ELF-1 (cell line): ENCODE data around the gene GNA14.
"Not testable (repeated sequence)": the region's sequence is repeated elsewhere in the genome, so short reads cannot be mapped to it uniquely, and the experiment has no call there.

Experiments
- DNase-seq: peaks from one replicate; pipeline ENCODE4 v3.0.0-alpha.2; 2016; ENCODE audit warnings: low read depth, low spot score

Gene GNA14

DNA sequence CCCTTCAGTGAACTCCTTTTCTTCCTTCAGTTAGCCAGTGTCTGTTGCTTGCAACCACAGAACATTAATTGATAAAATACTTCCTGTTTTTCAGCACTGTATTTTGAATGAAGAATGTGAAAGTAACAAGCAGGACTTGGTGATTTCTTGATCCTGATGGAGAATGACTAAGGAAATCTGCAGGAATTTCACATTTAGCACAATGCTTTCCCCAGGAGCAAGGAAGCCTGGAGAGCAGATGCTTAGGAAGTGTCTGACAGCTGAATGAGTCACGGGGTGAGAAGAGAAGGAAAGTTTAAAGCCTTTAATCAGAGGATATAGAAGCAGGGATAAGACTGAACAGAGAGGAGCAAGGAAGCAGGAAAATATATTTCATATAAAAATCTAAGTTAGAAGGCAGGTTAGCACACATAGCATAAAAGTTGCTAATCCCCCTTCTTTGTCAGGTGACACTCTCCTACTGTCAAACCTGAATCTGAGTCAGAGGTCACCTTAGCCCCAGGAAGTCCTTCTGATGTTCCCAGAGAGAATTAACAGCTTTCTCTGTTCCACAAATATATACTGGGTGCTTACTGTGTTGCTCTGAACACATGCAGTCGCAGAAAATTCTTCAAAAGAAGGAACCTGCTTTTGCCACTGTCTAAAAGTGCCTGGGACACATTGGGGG is 59.7 kb downstream of the GNA14 start:
- DNase-seq = peak; percentile 23

GRCh38 chr9:77587851-77588250 is 60.3 kb downstream of the GNA14 start:
- no peak for DNase-seq

- DNase-seq = no peak
Measured at GRCh38 chr9:77587042-77587441, 61.1 kb downstream of the GNA14 start.

GRCh38 chr9:77586591-77586990 is 61.5 kb downstream of the GNA14 start:
- no peak for DNase-seq

DNA sequence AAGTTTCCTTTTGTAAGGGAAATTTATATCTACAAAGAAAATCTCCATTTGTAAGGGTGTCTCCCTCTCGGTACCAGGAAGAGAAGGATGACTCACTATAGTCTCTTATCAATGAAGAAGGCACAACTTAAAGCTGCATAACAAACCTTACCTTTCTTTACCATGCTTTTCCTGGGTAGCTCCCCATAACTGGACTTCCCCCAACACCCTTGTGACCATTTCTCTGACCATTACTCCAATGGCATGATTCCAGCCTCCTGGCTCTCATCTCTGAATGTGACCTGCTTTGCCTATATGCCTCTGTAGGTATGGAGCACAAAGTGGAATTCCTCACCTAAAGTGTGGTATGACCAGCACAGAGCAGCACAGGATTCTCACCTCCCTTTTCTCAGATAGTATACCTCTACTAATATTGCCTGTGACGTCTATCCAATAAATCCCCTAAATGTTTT is 62.8 kb downstream of the GNA14 start:
- DNase-seq = peak; percentile 26

- DNase-seq = not testable (repeated sequence)
Measured at GRCh38 chr9:77584927-77585326, 63.2 kb downstream of the GNA14 start.

GRCh38 chr9:77582961-77583576 is 65.1 kb downstream of the GNA14 start:
- no peak for DNase-seq

DNA sequence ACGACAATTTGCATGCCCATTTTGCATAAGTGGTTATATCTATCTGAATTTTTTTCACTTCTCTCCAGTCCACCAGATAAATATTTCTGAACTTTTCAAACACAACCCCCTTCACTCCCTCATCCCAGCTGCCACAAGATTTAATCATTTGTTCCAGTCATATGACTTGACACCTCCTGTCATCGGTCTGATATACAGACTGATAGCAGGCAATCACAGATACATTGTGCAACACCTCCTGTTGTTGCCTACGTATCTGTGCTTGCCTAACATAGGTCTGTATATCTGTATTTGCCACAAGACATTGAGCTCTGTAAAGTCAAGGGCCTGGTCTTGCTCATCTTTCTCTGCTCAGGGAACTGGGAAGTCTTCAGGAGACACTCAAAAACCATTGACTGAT is 65.6 kb downstream of the GNA14 start:
- DNase-seq = no peak

- no peak for DNase-seq
Measured at GRCh38 chr9:77575785-77576184, 72.3 kb downstream of the GNA14 start.

GRCh38 chr9:77569335-77569734 is 78.8 kb downstream of the GNA14 start:
- DNase-seq = no peak

- DNase-seq = no peak
Measured at GRCh38 chr9:77563174-77563573, 84.9 kb downstream of the GNA14 start.

- DNase-seq = no peak
Measured at GRCh38 chr9:77562019-77562748, 85.9 kb downstream of the GNA14 start.

DNA sequence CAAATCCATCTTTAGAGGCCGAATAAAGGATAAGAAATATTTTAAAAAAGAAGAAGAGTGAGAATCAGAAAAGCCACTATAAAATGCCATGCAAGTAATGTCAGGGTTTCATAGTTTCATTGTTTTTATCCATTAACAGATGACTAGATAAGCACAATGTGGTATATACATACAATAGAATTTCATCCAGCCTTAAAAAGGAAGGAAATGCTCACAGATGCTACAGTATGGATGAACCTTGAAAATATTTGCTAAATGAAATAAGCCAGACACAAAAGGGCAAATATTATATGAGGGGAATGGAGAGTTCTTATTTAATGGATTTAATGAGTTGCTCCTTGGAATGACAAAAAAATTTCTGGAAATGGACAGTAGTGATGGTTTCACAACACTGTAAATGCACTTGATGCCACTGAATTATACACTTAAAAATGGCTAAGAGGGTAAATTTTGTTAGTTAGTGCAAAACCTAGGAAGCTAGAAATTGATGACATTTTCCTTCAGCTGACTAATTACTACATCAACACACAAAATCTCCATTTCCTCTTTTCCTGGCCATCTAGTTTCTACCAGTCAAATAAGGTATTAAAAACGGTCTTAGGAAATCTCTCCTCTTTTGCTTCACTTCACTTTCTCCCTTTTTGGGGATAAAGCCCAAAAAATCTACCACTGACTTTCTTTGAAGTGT is 86.6 kb downstream of the GNA14 start:
- no peak for DNase-seq

DNA sequence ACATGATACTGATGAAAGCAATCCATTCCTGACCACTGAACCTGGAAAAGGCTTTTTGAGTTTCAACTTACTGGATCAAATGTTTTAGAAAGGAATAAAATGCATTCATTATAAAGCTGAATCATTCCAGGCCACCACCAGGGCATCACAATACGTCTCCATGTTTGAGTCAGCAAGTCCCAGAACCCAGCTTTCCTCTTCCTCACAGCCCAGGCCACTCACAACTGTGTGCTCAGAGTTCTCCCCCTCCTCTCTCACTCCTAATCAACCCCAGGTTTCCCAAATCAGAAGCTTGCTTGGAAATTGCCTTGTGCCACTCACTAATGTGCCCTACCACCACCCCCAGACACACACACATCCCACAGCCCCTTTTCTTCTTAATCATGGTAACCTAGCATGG is 91.7 kb downstream of the GNA14 start:
- DNase-seq = no peak

DNA sequence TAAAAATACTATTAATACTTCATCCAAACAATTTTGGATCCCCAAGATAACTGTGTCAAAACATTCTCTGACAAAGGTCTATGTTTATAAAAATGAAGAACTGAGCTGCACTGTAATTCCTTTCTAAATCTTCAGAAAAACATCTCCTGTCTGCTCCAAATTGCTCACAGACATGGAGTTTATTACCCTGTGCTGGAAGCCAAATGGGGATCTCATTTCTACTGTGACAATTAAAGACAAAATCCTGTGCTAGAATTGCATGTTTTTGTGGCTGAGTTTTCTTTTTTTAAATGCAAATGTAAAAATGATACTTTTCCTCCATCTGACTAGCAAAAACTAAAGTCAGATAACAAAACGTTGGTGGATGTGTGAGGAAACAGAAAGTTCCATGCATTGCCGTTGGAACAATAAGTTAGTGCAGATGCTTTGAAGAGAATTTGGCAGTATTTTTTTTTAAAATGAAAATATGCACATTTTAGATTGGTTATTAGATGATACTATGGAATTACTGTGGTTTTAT is 93.5 kb downstream of the GNA14 start:
- no peak for DNase-seq

GRCh38 chr9:77547106-77547730 is 100.9 kb downstream of the GNA14 start:
- no peak for DNase-seq

DNA sequence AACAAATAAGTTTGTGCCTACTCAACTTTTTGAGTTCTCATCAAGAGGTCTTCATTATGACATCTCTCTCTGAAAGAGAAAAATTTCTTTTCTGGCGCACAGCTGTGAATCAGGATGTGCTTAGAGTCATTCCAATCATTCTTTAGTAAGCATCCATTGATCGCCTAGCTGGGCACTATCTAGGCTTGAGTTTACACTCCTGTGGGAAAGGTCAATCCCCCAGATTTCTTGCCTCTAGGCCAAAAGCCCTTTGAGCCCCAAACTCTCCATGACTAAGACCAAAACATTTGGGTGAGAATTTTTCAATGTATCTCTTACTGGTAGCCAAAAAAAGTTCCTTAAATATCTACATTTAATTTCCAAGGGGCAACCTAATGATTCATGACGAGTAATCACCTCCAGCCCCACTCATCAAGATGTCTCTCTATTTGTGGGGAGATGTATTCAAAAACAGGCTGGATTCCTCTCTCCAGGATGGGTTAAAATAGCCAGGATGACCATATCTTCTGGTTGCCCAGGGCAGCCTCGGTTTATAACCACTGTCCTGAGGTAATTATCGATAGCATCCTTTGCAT is 101.7 kb downstream of the GNA14 start:
- no peak for DNase-seq

GRCh38 chr9:77544546-77544945 is 103.6 kb downstream of the GNA14 start:
- no peak for DNase-seq

GRCh38 chr9:77543131-77543822 is 104.8 kb downstream of the GNA14 start:
- DNase-seq = peak; percentile 78

DNA sequence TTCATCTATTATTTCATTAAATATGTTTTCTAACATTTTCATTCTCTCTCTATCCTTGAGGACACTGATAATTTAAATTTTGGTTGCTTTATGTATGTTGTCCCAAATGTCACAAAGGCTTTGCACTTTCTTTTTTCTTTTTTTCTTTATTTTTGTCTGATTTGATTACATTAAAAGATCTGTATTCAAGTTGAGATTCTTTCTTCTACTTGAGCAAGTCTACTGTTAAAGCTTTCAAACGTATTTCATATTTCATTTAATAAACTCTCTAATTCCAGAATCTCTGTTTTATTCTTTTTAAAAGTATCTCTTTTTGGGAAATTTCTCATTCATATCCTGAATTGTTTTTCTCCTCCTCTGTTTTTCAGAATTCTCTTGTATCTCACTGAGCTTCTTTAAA is 106.5 kb downstream of the GNA14 start:
- no peak for DNase-seq

DNA sequence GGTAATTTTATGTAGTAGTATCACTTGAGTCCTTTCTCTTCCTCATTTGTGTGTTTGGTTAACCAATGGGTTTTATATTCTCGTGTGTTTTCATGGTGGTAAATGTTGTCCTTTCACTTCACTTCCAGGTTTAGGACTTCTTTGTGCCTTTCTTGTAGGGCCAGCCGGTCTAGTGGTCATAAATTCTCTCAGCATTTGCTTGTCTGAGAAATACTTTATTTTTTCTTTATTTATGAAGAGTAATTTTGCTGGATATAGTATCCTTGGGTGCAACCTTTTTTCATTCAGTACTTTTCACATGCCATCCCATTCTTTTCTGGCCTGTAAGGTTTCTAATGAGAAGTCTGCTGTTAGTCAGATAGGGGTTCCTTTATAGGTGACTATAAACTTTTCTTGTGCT is 107.1 kb downstream of the GNA14 start:
- DNase-seq = no peak
